HCT116 (cell line): ENCODE results near the gene EXOC5. TPM values are rescaled to one million over a fixed set of nuclear protein-coding genes. Genes with fewer than 3 reads are reported as not detected.

ENCODE experiments used
- ATAC-seq: fragments of 200-7000 bp; cut with Tn5 transposase; 2 replicates; pipeline ENCODE4 v1.9.1; 2020; ENCODE audit warnings: mild to moderate bottlenecking, moderate library complexity
- BruUV-seq: library from RNA; stranded (reverse); fragments of 400-500 nt; replicated peaks from 2 replicates; lab custom pipeline; 2021; lab: Mats Ljungman, UMichigan
- CTCF ChIA-PET: fragments of 300-600 bp; sonication (Branson Sonifier 250); formaldehyde crosslinking; loops from one replicate; lab custom pipeline; 2021; ENCODE audit warnings: antibody characterized with exemption; lab: Charles Lee
- POLR2A ChIA-PET: fragments of 300-600, 350-600 bp; sonication (Branson Sonifier 250); formaldehyde crosslinking; loops from one replicate; lab custom pipeline; 2021; ENCODE audit warnings: antibody characterized with exemption; lab: Charles Lee
- RAD21 ChIA-PET, 2 experiments: fragments of 300-600 bp; sonication (Branson Sonifier 250); formaldehyde crosslinking; loops; one replicate each; lab custom pipeline; 2023; ENCODE audit warnings: low total read pairs in 2 of 2; ENCODE audit not compliant: uncharacterized antibody in 2 of 2, unreplicated experiment in 2 of 2, low non-redundant PET in 1 of 2; lab: Charles Lee
- DNase-seq: peaks from one replicate; pipeline ENCODE4 v3.0.0-alpha.2; 2010; ENCODE audit warnings: low read depth, low spot score
- H2AFZ ChIP-seq: fragments of 200-600 bp; shearing (Covaris generic), sonication (generic); 2 replicates; pipeline ENCODE4 v1.6.1; 2017; ENCODE audit warnings: low read depth, mixed run types, mixed read lengths, antibody characterized with exemption, low read length; ENCODE audit not compliant: poor library complexity, severe bottlenecking
- H3K27ac ChIP-seq: 2 replicates; pipeline ENCODE4 v1.5.1; 2012; ENCODE audit warnings: low read depth, low read length
- H3K27me3 ChIP-seq: fragments of 200-600 bp; sonication (generic); 2 replicates; pipeline ENCODE4 v1.6.1; 2016; ENCODE audit warnings: mixed run types, low read length, mixed read lengths; ENCODE audit not compliant: insufficient read depth
- H3K36me3 ChIP-seq, 2 experiments: fragments of 200-500 bp in 1 of 2; fragments of 200-600 bp in 1 of 2; sonication (Bioruptor generic) in 1 of 2; sonication (generic) in 1 of 2; 2 replicates each; pipeline versions ENCODE4 v1.5.1 to v1.6.1; 2014 to 2016; ENCODE audit warnings: low read length in 2 of 2, inconsistent platforms in 1 of 2, mixed read lengths in 1 of 2, mixed run types in 1 of 2; ENCODE audit not compliant: insufficient read depth in 2 of 2, control insufficient read depth in 1 of 2
- H3K4me1 ChIP-seq, 2 experiments: fragments of 200-600 bp in 1 of 2; sonication (generic) in 1 of 2; 2 replicates each; pipeline versions ENCODE4 v1.5.1 to v1.6.1; 2012 to 2017; ENCODE audit warnings: low read length in 2 of 2, inconsistent platforms in 1 of 2, mild to moderate bottlenecking in 1 of 2, mixed read lengths in 1 of 2, mixed run types in 1 of 2, moderate library complexity in 1 of 2; ENCODE audit not compliant: insufficient read depth in 2 of 2, control insufficient read depth in 1 of 2
- H3K4me2 ChIP-seq: fragments of 200-600 bp; sonication (generic); 2 replicates; pipeline ENCODE4 v1.6.1; 2017; ENCODE audit warnings: mixed run types, low read length, mixed read lengths
- H3K4me3 ChIP-seq, 2 experiments: fragments of 200-600 bp in 1 of 2; sonication (generic) in 1 of 2; replicated peaks in 1 of 2; 2 replicates each; pipeline ENCODE4 v1.5.1; 2011 to 2016; ENCODE audit warnings: low read length in 2 of 2, control low read depth in 1 of 2, low read depth in 1 of 2, mild to moderate bottlenecking in 1 of 2, mixed read lengths in 1 of 2, mixed run types in 1 of 2
- H3K79me2 ChIP-seq: fragments of 200-600 bp; sonication (generic); 2 replicates; pipeline ENCODE4 v1.6.1; 2017; ENCODE audit warnings: mild to moderate bottlenecking, mixed run types, low read length, moderate library complexity, mixed read lengths; ENCODE audit not compliant: insufficient read depth
- H3K9ac ChIP-seq: fragments of 200-600 bp; sonication (generic); 2 replicates; pipeline ENCODE4 v1.6.1; 2016; ENCODE audit warnings: low read length, mixed read lengths
- H3K9me2 ChIP-seq: fragments of 200-600 bp; sonication (generic), shearing (Covaris generic); 2 replicates; pipeline ENCODE4 v1.6.1; 2017; ENCODE audit warnings: mixed run types, mild to moderate bottlenecking, moderate library complexity; ENCODE audit not compliant: insufficient read depth
- H3K9me3 ChIP-seq, 2 experiments: fragments of 200-500 bp in 1 of 2; fragments of 200-600 bp in 1 of 2; sonication (Bioruptor generic) in 1 of 2; sonication (generic) in 1 of 2; 2 replicates each; pipeline ENCODE4 v1.6.1; 2014 to 2017; ENCODE audit warnings: low read length in 2 of 2, mixed read lengths in 2 of 2, inconsistent platforms in 1 of 2, low read depth in 1 of 2, mild to moderate bottlenecking in 1 of 2, mixed run types in 1 of 2, moderate library complexity in 1 of 2; ENCODE audit not compliant: control insufficient read depth in 1 of 2, insufficient read depth in 1 of 2
- H4K20me1 ChIP-seq: fragments of 200-600 bp; sonication (generic), shearing (Covaris generic); 2 replicates; pipeline ENCODE4 v1.6.1; 2017; ENCODE audit warnings: mixed run types, mild to moderate bottlenecking, moderate library complexity; ENCODE audit not compliant: insufficient read depth
- EZH2phosphoT487 ChIP-seq: fragments of 200-600 bp; IDR thresholded peaks from 2 replicates; pipeline ENCODE4 v1.6.1; 2018; ENCODE audit warnings: antibody characterized with exemption, borderline replicate concordance
- FOSL1 ChIP-seq: IDR thresholded peaks from 2 replicates; pipeline ENCODE4 v1.6.1; 2012; ENCODE audit warnings: low read depth
- JUND ChIP-seq: IDR thresholded peaks from 2 replicates; pipeline ENCODE4 v1.6.1; 2012
- RAD21 ChIP-seq: IDR thresholded peaks from 2 replicates; pipeline ENCODE4 v1.6.1; 2012; ENCODE audit warnings: low read depth, mild to moderate bottlenecking
- SIN3A ChIP-seq: IDR thresholded peaks from 2 replicates; pipeline ENCODE4 v1.6.1; 2012; ENCODE audit warnings: low read depth
- TCF7L2 ChIP-seq: IDR thresholded peaks from 2 replicates; pipeline ENCODE4 v1.7.0; 2011; ENCODE audit warnings: borderline replicate concordance, inconsistent platforms; ENCODE audit not compliant: insufficient read depth, insufficient read length; ENCODE audit errors: extremely low read depth
- ZFX ChIP-seq: fragments of 450-650 bp; IDR thresholded peaks from 2 replicates; pipeline ENCODE4 v1.6.1; 2017
- ZNF274 ChIP-seq: fragments of 200-500 bp; sonication (Bioruptor generic); IDR thresholded peaks from 2 replicates; pipeline ENCODE4 v1.6.1; 2014; ENCODE audit warnings: mild to moderate bottlenecking, low read depth, low read length, inconsistent platforms
- intact Hi-C: fragments of 100-400 bp; cut with micrococcal nuclease; formaldehyde crosslinking; loops from 2 replicates; pipeline ENCODE4 v1.10.0; 2022
- total RNA-seq: library from RNA; stranded (reverse); gene quantifications from one replicate; pipeline ENCODE4 v1.2.1, GENCODE V29; 2021; ENCODE audit not compliant: unreplicated experiment
- TF ChIP-seq, protein P1 (sequence below): IDR thresholded peaks from 2 replicates; pipeline ENCODE4 v1.6.1; 2012
- TF ChIP-seq, protein P2 (sequence below), 3 experiments: fragments of 200-600 bp in 1 of 3; sonication (generic) in 1 of 3; IDR thresholded peaks in 2 of 3; conservative IDR thresholded peaks in 1 of 3; 2 replicates each; pipeline ENCODE4 v1.5.1; 2012 to 2017; ENCODE audit warnings: low read depth in 2 of 3, low read length in 2 of 3, antibody characterized with exemption in 1 of 3, borderline replicate concordance in 1 of 3, control low read depth in 1 of 3, mild to moderate bottlenecking in 1 of 3, mixed read lengths in 1 of 3, mixed run types in 1 of 3, moderate library complexity in 1 of 3; ENCODE audit not compliant: insufficient read depth in 1 of 3

Gene EXOC5
- total RNA-seq, 1 experiment from 2014 or later: 54.2 TPM

DNA sequence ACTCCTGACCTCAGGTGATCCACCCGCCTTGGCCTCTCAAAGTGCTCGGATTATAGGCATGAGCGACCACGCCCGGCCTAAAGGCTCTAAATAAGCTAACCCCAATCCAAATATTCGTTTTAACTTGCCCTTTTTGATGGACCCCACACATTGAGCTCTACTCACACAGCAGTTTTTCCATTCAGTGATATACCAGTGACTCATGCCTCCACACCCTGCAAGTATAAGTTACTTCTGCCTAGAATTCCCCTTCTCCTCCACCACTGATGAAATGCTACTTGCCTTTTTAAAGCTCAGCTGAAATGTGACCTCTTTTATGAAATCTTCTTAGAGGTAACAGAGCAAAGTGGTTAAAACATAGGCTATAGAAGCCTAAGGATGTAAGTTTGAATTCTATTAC lies 68.8 kb downstream of the EXOC5 start:
- Histone ChIP-seq H3K4me3 (no peak overlapping the region), H3K4me2 (no peak overlapping the region), H3K27me3 (no peaks in the 10 kb centered on the region), H4K20me1 (no peaks in the 10 kb centered on the region), H3K36me3 (no peaks in the 10 kb centered on the region), H3K9me3 (no peaks in the 10 kb centered on the region), H3K79me2 (no peaks in the 10 kb centered on the region), H3K27ac (no peak overlapping the region), H3K9ac (no peak overlapping the region), H3K9me2 (no peaks in the 10 kb centered on the region), H2AFZ (no peak overlapping the region), H3K4me1 (no peaks in the 10 kb centered on the region)
- BruUV-seq: no TSS peak
- ChIA-PET CTCF (interaction anchor here (0.6 to 0.7 kb wide), 2 partner anchors 18 to 621 kb away, joined by 3 to 4 read pairs; no protein-coding TSS in a partner anchor), POLR2A (no interaction called here), RAD21 (no interaction called here)
- DNase-seq: no peak
- intact Hi-C loops: loop anchor here (5.0 to 10.0 kb wide), 3 partner anchors 175 to 1285 kb away; no protein-coding TSS in a partner anchor
- no peak for ATAC-seq
- TF ChIP-seq JUND: no peak
- TF ChIP-seq EZH2phosphoT487: no peak
- TF ChIP-seq FOSL1: no peak
- TF ChIP-seq SIN3A: no peak
- TF ChIP-seq TCF7L2: no peak

DNA sequence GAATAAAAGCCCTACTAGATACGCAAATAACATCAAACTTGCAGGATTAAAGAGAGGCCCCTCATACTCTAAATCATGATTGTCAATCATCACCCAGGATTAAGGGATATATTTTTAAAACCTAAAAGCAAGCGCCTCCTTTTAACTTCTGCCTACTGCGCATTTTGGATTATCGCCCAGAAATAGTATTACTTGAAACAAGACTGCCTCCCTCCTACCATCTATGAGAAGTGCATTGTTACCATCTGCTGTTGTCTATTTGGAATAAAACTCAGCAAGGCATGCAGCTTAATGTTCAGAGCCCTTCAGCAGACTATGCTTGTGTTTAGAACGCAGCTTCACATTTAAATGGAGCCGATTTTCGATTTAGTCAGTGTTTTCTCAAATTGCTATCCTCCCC lies 79.6 kb downstream of the EXOC5 start:
- Histone ChIP-seq H4K20me1 (no peaks in the 10 kb centered on the region), H3K4me1 (no peaks in the 10 kb centered on the region), H3K9ac (no peak overlapping the region), H3K36me3 (no peaks in the 10 kb centered on the region), H3K4me3 (no peak overlapping the region), H3K27me3 (peaks cover 29% of the 10 kb centered on the region), H2AFZ (no peak overlapping the region), H3K9me2 (no peaks in the 10 kb centered on the region), H3K9me3 (no peaks in the 10 kb centered on the region), H3K27ac (no peak overlapping the region), H3K79me2 (no peaks in the 10 kb centered on the region), H3K4me2 (no peak overlapping the region)
- ChIA-PET RAD21 (no interaction called here), CTCF (interaction anchor here (1.2 to 2.6 kb wide), 3 partner anchors 128 to 707 kb away, joined by 3 to 11 read pairs (median 5); no protein-coding TSS in a partner anchor), POLR2A (no interaction called here)
- ATAC-seq (peak; percentile 65), DNase-seq (peak; percentile 15)
- BruUV-seq: no TSS peak
- intact Hi-C loops: no loop called here
- TF ChIP-seq, protein P1, sequence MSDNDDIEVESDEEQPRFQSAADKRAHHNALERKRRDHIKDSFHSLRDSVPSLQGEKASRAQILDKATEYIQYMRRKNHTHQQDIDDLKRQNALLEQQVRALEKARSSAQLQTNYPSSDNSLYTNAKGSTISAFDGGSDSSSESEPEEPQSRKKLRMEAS: no peak
- TF ChIP-seq, protein P2, sequence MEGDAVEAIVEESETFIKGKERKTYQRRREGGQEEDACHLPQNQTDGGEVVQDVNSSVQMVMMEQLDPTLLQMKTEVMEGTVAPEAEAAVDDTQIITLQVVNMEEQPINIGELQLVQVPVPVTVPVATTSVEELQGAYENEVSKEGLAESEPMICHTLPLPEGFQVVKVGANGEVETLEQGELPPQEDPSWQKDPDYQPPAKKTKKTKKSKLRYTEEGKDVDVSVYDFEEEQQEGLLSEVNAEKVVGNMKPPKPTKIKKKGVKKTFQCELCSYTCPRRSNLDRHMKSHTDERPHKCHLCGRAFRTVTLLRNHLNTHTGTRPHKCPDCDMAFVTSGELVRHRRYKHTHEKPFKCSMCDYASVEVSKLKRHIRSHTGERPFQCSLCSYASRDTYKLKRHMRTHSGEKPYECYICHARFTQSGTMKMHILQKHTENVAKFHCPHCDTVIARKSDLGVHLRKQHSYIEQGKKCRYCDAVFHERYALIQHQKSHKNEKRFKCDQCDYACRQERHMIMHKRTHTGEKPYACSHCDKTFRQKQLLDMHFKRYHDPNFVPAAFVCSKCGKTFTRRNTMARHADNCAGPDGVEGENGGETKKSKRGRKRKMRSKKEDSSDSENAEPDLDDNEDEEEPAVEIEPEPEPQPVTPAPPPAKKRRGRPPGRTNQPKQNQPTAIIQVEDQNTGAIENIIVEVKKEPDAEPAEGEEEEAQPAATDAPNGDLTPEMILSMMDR (IDR thresholded peaks at IDR 0.05 in 2 of 3, conservative IDR thresholded peaks at IDR 0.05 in 1 of 3; ENCODE audit: borderline replicate concordance in 1 of 3, insufficient read depth in 1 of 3, low read depth in 2 of 3, low read length in 2 of 3): peak in 2 of 3 experiments; percentile 33 to 37; a peak in 3 of 6 replicates
- no peak for TF ChIP-seq ZFX
- TF ChIP-seq ZNF274: no peak
- TF ChIP-seq RAD21: peak; percentile 52
